GM21423 (cell line): ENCODE results near the gene VGLL4.

Source experiments
- ATAC-seq: cut with Tn5 transposase; IDR thresholded peaks from one replicate; pipeline ENCODE4 v1.9.1; 2021; ENCODE audit warnings: mild to moderate bottlenecking, moderate library complexity; ENCODE audit not compliant: unreplicated experiment

Gene VGLL4

GRCh38 chr3:11653298-11654055 lies 9.8 kb upstream of the VGLL4 start:
- no peak for ATAC-seq

GRCh38 chr3:11651900-11652299 lies 8.2 kb upstream of the VGLL4 start:
- no peak for ATAC-seq

DNA sequence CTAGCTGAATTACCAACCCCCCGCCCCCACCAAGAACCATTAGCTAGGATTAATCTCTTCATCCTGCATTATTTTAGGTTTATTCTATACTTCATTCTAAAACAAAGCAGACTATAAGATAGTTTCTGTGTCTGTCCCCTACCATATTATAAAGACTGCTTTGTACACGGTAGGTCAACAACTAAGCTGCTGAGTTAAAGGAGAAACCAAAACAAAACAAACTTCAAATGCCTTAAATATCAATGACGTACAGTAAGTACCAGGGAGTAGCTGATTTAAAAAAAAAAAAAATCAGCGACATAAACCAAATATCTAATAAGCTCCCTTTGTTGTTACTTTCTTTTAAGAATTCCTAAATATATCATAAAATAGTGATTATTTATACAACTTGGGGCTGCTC lies 7.8 kb upstream of the VGLL4 start:
- ATAC-seq: no peak

DNA sequence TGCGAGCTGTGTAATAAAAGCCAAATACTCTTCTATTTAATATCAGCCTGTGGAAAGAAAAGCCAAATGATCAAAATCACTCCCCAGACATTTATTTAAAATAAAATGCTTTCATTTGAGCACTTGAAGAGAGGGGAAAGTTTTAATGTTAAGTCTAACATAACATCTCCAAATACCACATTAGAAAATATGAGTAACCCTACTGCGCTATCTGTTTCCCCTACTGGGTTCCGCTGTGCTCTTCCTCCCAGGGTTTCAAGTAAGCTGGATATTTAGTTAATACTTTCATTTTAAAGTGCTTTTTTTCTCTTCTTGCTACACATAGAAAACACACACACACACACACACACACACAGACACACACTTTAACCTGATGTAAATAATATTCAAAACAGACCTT lies 6.7 kb upstream of the VGLL4 start:
- no peak for ATAC-seq

GRCh38 chr3:11648735-11649134 lies 5.0 kb upstream of the VGLL4 start:
- ATAC-seq: no peak

DNA sequence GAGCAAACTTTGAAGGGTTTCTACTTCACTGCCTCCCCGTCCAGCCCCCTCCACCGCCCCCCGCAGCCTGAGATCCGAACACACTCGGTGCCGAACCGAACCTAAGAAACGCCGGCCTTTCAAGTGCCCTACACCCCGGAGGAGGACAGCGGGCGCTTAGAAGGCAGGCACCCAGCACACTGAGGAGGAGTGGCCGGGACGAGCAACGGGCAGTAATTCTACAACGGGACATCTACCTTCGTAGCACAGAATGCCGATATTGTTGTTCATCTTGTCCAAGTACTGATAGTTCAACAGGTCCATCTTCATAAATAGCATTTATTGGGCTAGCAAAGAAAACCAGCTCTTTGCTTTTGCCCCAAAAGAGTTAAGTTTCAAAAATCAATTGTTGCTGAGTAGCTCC lies 513 bp downstream of the VGLL4 start:
- no peak for ATAC-seq

GRCh38 chr3:11642431-11643191 lies 1.1 kb downstream of the VGLL4 start:
- ATAC-seq: peak; percentile 57

GRCh38 chr3:11641683-11642430 lies 1.9 kb downstream of the VGLL4 start:
- no peak for ATAC-seq

DNA sequence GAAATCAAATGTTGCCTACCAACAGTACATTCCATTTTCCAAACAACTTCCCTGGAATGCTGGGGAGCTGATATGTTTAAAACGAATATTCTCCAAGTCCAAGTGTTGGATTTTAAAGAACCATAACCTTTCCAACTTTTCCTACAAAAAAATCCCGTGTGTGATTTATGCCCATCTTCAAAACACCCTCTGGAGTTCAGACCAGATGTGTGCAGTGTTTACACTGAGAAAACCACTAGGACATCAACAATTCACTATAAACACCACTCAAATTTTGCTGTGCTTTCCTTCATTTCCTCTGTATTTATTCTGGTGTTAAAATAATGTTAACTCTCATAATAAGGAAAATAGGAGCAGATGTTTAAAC lies 2.4 kb downstream of the VGLL4 start:
- ATAC-seq: no peak

GRCh38 chr3:11640009-11640673 lies 3.6 kb downstream of the VGLL4 start:
- ATAC-seq: no peak

DNA sequence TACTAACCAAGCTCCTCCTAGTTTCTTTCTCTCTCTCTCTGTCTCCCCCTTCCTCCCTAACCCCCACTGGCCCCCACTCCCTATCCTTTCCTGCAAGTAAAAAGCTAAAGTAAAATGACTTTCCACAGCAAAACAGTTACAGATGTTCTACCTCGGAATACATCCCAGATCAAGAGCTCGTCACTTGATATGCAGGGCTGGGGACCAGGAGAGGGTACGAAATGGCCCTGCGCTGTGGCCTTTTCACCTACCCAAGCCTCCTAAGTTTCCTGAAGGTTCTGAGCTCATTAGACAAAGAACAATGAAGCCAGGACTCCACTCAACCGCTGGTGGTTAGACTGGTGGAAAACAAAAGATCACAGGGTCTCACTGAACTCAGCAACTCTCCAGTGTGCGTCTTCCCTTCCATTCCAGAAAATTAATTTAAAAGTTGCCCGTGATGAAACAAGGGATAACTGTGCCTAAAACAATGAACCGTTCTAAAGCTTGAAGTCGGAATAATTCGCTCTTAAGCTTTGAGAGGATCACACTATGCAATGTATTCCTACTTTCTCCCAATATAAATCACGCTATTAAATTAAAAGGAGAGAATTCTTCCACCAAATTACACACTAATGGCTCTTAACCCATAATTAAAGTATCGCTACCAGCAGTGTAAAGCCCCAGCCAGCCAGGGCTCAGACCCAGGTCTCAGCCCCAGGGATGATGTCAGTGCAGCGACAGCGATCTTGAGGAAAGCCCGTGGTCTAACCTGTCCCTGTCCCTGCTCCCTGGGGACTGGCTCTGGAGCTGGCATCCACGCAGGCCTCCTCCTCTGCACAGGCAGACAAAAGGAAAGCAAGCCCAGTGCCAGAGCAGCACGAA lies 5.0 kb downstream of the VGLL4 start:
- no peak for ATAC-seq

- no peak for ATAC-seq
Observed at GRCh38 chr3:11637901-11638458, 5.7 kb downstream of the VGLL4 start.

- ATAC-seq: no peak
Observed at GRCh38 chr3:11636394-11636770, 7.3 kb downstream of the VGLL4 start.

DNA sequence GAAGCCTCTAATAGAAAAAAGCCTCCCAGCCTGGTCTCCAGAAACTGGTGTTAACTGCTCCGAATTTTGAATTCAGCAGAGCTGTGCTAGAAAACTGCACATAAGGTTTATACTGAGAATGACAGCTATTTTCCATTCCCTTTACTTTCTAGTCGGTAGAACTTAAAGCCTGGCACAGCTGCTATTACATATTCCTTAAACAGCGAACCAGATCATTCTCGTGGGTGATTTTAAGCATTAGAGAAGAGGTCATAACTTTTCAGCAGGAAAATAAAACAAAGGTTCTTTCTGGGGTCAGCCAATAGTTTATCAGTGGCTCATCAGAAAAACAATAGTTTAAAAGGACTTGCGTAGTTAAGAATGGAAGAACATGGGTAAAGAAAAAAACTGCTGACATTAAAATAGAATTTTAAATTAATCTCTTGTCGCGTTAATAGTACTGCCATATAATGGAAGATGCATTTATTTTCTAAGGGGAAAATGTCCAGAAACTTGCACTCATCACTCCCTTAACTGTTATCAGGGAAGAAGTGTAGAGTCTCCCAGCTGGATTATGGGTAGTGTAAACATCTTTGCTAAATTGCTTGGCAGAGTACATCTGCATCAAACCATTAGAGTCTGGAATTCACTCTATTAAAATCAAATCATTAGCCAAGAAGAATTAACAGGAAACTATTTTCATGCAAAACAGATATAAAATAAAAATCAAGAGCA lies 7.9 kb downstream of the VGLL4 start:
- ATAC-seq: no peak

GRCh38 chr3:11634974-11635612 lies 8.6 kb downstream of the VGLL4 start:
- ATAC-seq: no peak

- ATAC-seq: no peak
Observed at GRCh38 chr3:11634081-11634635, 9.6 kb downstream of the VGLL4 start.

GRCh38 chr3:11632966-11633365 lies 10.7 kb downstream of the VGLL4 start:
- ATAC-seq: no peak

DNA sequence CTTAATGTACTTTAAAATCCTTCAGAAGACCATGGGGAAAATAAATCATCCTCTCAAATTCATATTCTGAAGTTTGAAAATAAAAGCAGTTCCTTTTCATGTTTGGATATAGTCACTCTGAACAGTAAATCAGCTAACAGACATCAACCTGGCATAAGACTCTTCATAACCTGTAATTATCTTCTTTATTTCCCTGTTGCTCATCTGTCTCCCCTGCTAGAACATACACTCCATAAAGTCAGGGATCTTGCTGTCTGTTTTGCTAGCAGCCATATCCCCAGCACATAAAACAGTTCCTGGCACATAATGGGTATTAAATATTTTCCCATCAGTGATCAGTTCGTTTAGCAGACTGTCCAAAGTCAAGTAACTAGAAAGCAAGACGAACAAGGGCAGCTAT lies 11.2 kb downstream of the VGLL4 start:
- ATAC-seq: no peak

- ATAC-seq: no peak
Observed at GRCh38 chr3:11631820-11632219, 11.9 kb downstream of the VGLL4 start.
